ENCODE measurements around the gene MED10. TPM values are rescaled to one million over a fixed set of nuclear protein-coding genes. Genes with fewer than 3 reads are reported as not detected.

The MED10 gene
- polyA plus RNA-seq, 1 of the 3 experiments (the other 2 are of a cell fraction): 75.9 TPM

DNA sequence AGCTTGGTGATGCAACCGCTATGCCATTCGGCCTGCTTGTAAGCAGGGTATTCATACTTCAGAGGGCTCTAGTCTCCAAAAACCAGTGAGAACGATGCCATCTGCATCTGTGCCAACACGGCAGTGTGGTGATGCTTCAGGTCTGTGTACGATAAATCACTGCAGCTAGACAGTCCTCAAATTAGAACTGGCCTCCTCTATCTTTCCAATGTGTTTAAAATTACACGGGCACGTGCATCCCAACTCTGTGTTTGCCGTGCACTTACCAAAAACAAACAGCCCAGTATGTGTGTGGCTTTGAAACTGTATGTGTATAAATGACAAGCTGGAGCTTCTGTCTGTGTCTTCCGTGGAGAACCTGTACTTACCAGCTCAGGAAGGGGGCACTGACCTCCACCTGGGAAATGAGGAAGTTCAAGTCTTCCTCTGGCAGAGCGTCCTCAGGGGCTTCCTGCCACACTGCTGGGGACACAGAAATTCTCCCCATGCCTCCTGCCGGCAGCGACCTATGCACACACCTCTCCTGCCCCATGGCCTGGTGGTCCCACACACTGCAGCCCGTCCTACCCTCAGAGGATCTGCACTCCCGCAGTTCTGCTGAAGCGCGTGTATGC lies 12.3 kb downstream of the MED10 start:
- no peak overlapping the region for H3K4me3 ChIP-seq (ENCODE audit: low read depth in 2 of 2, low read length in 1 of 2)
- 93% methylated on average over 13 of the region's 16 CpGs for WGBS (ENCODE audit: low lambda C conversion rate)
- peaks cover 5 to 39% of the 10 kb centered on the region in 2 experiments for H3K36me3 ChIP-seq (replicated peaks in 1 of 2; ENCODE audit: control insufficient read depth in 1 of 2, insufficient read depth in 2 of 2, low read length in 1 of 2)
- no peak overlapping the region for H2AFZ ChIP-seq (ENCODE audit: low read depth)
- CTCF ChIA-PET: no interaction called here
- no peaks in the 10 kb centered on the region for H3K27me3 ChIP-seq (ENCODE audit: insufficient read depth)
- POLR2A ChIA-PET: no interaction called here
- H3K27ac ChIP-seq (ENCODE audit: low read depth in 2 of 2, low read length in 1 of 2): no peak overlapping the region; a peak in 1 of 4 replicates
- H4K20me1 ChIP-seq (ENCODE audit: insufficient read depth): no peaks in the 10 kb centered on the region
- no peak for DNase-seq
- H3K9me2 ChIP-seq: no peaks in the 10 kb centered on the region
- no peaks in the 10 kb centered on the region for H3K9me3 ChIP-seq
- no peaks in the 10 kb centered on the region; a peak in 1 of 4 replicates for H3K4me1 ChIP-seq (ENCODE audit: control insufficient read depth in 1 of 2, insufficient read depth in 2 of 2, low read depth in 1 of 2, low read length in 1 of 2)
- no peak overlapping the region for H3K4me2 ChIP-seq
- peaks cover 10% of the 10 kb centered on the region for H3F3A ChIP-seq (replicated peaks; ENCODE audit: insufficient read depth)
- H3K79me2 ChIP-seq (ENCODE audit: insufficient read depth): no peaks in the 10 kb centered on the region
- TF ChIP-seq GABPA (IDR thresholded peaks at IDR 0.05; ENCODE audit: low read depth) (no peak), TEAD4 (IDR thresholded peaks at IDR 0.05; ENCODE audit: borderline replicate concordance, insufficient read depth) (no peak), NFIC (IDR thresholded peaks at IDR 0.05; ENCODE audit: borderline replicate concordance) (no peak), JUND (IDR thresholded peaks at IDR 0.05) (no peak), POLR2AphosphoS5 (IDR thresholded peaks at IDR 0.05; ENCODE audit: low read depth, low read length) (no peak), NRF1 (IDR thresholded peaks at IDR 0.05; ENCODE audit: low read depth, low read length) (no peak), YY1 (IDR thresholded peaks at IDR 0.05; ENCODE audit: low read depth) (no peak), SIN3A (IDR thresholded peaks at IDR 0.05; ENCODE audit: borderline replicate concordance, low read depth, low read length) (no peak), MXI1 (IDR thresholded peaks at IDR 0.05; ENCODE audit: low read depth, low read length) (no peak), TCF12 (IDR thresholded peaks at IDR 0.05) (no peak), FOXJ3 (CRISPR knock-in tag; IDR thresholded peaks at IDR 0.05) (no peak), EZH2phosphoT487 (IDR thresholded peaks at IDR 0.05; ENCODE audit: borderline replicate concordance, low read depth) (no peak)
- TF ChIP-seq, protein P1, sequence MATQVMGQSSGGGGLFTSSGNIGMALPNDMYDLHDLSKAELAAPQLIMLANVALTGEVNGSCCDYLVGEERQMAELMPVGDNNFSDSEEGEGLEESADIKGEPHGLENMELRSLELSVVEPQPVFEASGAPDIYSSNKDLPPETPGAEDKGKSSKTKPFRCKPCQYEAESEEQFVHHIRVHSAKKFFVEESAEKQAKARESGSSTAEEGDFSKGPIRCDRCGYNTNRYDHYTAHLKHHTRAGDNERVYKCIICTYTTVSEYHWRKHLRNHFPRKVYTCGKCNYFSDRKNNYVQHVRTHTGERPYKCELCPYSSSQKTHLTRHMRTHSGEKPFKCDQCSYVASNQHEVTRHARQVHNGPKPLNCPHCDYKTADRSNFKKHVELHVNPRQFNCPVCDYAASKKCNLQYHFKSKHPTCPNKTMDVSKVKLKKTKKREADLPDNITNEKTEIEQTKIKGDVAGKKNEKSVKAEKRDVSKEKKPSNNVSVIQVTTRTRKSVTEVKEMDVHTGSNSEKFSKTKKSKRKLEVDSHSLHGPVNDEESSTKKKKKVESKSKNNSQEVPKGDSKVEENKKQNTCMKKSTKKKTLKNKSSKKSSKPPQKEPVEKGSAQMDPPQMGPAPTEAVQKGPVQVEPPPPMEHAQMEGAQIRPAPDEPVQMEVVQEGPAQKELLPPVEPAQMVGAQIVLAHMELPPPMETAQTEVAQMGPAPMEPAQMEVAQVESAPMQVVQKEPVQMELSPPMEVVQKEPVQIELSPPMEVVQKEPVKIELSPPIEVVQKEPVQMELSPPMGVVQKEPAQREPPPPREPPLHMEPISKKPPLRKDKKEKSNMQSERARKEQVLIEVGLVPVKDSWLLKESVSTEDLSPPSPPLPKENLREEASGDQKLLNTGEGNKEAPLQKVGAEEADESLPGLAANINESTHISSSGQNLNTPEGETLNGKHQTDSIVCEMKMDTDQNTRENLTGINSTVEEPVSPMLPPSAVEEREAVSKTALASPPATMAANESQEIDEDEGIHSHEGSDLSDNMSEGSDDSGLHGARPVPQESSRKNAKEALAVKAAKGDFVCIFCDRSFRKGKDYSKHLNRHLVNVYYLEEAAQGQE (IDR thresholded peaks at IDR 0.05; ENCODE audit: low read depth, low read length): no peak
- TF ChIP-seq, protein P2, sequence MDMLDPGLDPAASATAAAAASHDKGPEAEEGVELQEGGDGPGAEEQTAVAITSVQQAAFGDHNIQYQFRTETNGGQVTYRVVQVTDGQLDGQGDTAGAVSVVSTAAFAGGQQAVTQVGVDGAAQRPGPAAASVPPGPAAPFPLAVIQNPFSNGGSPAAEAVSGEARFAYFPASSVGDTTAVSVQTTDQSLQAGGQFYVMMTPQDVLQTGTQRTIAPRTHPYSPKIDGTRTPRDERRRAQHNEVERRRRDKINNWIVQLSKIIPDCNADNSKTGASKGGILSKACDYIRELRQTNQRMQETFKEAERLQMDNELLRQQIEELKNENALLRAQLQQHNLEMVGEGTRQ (IDR thresholded peaks at IDR 0.05; ENCODE audit: borderline replicate concordance, low read depth, low read length): no peak
- TF ChIP-seq, protein P3, sequence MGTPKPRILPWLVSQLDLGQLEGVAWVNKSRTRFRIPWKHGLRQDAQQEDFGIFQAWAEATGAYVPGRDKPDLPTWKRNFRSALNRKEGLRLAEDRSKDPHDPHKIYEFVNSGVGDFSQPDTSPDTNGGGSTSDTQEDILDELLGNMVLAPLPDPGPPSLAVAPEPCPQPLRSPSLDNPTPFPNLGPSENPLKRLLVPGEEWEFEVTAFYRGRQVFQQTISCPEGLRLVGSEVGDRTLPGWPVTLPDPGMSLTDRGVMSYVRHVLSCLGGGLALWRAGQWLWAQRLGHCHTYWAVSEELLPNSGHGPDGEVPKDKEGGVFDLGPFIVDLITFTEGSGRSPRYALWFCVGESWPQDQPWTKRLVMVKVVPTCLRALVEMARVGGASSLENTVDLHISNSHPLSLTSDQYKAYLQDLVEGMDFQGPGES (IDR thresholded peaks at IDR 0.05; ENCODE audit: low read depth, low read length): no peak
- TF ChIP-seq, protein P4, sequence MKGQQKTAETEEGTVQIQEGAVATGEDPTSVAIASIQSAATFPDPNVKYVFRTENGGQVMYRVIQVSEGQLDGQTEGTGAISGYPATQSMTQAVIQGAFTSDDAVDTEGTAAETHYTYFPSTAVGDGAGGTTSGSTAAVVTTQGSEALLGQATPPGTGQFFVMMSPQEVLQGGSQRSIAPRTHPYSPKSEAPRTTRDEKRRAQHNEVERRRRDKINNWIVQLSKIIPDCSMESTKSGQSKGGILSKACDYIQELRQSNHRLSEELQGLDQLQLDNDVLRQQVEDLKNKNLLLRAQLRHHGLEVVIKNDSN (IDR thresholded peaks at IDR 0.05; ENCODE audit: borderline replicate concordance, low read depth): no peak
- no peak overlapping the region for H3K9ac ChIP-seq

Measured in SK-N-SH (cell line).